NCI-H2081 treated with DMSO at 0.1 percent for 48 hours (cell line): ENCODE measurements around the gene LRRC57.

Experiments used
- DNase-seq: peaks from one replicate; lab custom pipeline; 2025; lab: John Stamatoyannopoulos, UW

Gene LRRC57

DNA sequence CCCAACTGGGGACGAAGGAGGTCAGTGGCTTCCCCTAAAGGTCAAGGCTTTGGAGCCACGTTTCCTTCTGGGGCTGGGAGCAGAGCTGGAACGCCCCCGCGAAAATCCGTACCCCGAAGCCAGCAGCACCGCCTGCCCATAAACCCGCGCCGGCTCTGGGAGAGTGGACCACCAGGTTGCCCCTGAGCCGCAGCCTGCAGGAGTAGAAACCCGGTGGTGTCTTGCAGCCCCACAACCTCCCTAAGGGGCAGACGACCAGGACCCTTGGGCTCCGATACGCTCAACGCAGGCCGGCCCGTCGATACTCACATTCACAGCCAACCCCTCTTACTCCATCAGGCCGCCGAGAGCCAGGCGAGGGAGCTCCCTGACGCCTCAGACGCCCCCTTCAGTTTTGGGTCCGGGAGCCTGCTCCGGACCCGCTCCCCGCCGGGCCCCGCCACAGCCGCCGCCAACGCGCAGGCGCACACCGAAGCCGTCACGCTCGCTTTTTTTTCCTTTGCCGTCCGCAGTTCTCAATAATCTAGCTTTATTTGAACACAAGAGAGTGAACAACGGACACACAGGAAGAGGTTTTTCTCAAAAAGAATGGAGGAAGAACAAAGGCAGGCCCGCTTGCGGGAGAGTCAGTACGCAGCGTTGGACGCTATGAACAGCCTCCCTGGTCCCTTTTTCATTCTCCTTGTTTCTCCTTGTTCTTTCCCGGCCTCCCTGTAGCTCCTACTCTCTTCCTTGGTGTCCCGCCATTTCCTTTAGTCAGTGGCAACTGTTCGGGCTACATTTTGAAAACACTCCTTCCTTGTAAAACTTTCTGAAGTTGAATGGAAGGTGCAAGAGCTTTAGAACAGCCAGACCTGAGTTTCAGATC lies 57.7 kb downstream of the LRRC57 start, which contains the start of gene ZNF106:
ZNF106 (minus strand) TSS at position 471 of the 868 bp plus-strand sequence. CDS start 18,852 bp downstream, outside the sequence.
- DNase-seq, result peak; percentile 53

DNA sequence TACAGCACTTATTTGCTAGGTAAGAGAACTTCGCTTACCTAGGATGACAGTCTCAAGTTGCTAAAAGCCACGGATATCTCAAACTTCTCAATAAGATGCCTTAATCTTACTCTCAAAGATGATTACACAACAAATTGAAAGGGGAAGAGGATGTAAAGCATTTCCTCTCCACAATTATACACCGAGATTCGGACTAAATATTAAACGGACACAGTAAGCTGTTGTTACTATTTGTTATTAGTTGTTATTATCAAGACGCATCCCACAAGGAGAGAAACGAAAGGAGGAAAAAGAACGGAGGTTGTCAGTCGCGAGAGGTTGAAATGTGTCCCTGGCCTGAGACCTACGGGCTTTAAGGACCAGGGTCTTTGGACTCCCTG lies 58.3 kb downstream of the LRRC57 start:
- DNase-seq, result no peak
